Psoas muscle (tissue), 8 donors: ENCODE results near the gene C1QB. TPM values are rescaled to one million over a fixed set of nuclear protein-coding genes. Genes with fewer than 3 reads are reported as not detected.

Experiments
- ATAC-seq, 4 donors: fragments of 200-7000 bp; cut with Tn5 transposase; one replicate each; pipeline ENCODE4 v1.9.1; 2020; ENCODE audit warnings: moderate library complexity in 3 of 4, mild to moderate bottlenecking in 2 of 4
- DNase-seq, 2 donors: peaks; one replicate each; pipeline ENCODE4 v3.0.0-alpha.2; 2020
- H3K27ac ChIP-seq: fragments of 200-600 bp; one replicate; pipeline ENCODE4 v1.8.0; 2022
- H3K27me3 ChIP-seq, 3 donors: fragments of 200-600 bp in 1 of 3; one replicate each; pipeline versions ENCODE4 v1.6.1 to v1.8.0; 2013 to 2022; ENCODE audit warnings: low read length in 2 of 3, mild to moderate bottlenecking in 2 of 3, moderate library complexity in 1 of 3; ENCODE audit not compliant: insufficient read depth in 3 of 3
- H3K36me3 ChIP-seq, 2 donors: fragments of 200-600 bp in 1 of 2; one replicate each; pipeline versions ENCODE4 v1.6.1 to v1.8.0; 2013 to 2022; ENCODE audit warnings: low read depth in 1 of 2, mild to moderate bottlenecking in 1 of 2, moderate library complexity in 1 of 2; ENCODE audit not compliant: insufficient read depth in 1 of 2
- H3K4me1 ChIP-seq: fragments of 200-600 bp; one replicate; pipeline ENCODE4 v1.8.0; 2022
- H3K4me3 ChIP-seq: fragments of 200-600 bp; one replicate; pipeline ENCODE4 v1.8.0; 2022; ENCODE audit warnings: mild to moderate bottlenecking
- H3K9me3 ChIP-seq: fragments of 200-600 bp; one replicate; pipeline ENCODE4 v1.8.0; 2022
- CTCF ChIP-seq: fragments of 200-600 bp; IDR thresholded peaks from one replicate; pipeline ENCODE4 v1.8.0; 2022; ENCODE audit warnings: antibody characterized with exemption
- WGBS, 3 donors: extraction: QIAGEN DNeasy Blood & Tissue Kit; methylation state at CpG; one replicate each; pipeline versions ENCODE4 v1.1.6 to v1.1.7; 2013; 5-methylcytosine and 5-hydroxymethylcytosine counted together
- intact Hi-C, 2 donors: fragments of 100-400 bp; cut with DNase I; formaldehyde crosslinking; loops; one replicate each; pipeline versions ENCODE4 v1.11.0 to v1.14.2; 2022
- polyA plus RNA-seq, 3 donors: library from polyadenylated mRNA; stranded (reverse); fragments of 200-250 nt; gene quantifications; one replicate each; pipeline ENCODE4 v1.2.3, GENCODE V29; 2013
- total RNA-seq, 4 donors: library from RNA; stranded (reverse); fragmentation: NEBNext Ultra II Directional in 2 of 4; extraction: Animal tissue kit (Norgen Biotek cat#: 25700) in 2 of 4; gene quantifications; one replicate each; pipeline versions ENCODE4 v1.2.1 to v1.2.4, GENCODE V29; 2021 to 2023
- donor health status: healthy with polysubstance abuse.
- donor health status: DM: no; HTN: no; CAD: no; lungs with moderate emphysema.
- donor health status: Bipolar disorder and iron deficiency.
- donor health status: healthy.
- donor health status: DM: yes; HTN: yes; CAD: no.
- donor health status: DM: no; HTN: no; CAD: no.
- donor health status: DM: no; HTN: no; CAD: no.
- donor health status: DM: yes; HTN: yes; CAD: no.

The C1QB gene
- total and polyA plus RNA-seq, 7 donors, result 14.8 to 47.6 (median 25.6) TPM

- no peaks in the 10 kb centered on the region for H3K9me3 ChIP-seq
- DNase-seq, result peak in 1 of 2 donors; percentile 42
- intact Hi-C loops, result no loop called here
- no peaks in the 10 kb centered on the region for H3K4me1 ChIP-seq
- no peak for TF ChIP-seq CTCF
- peaks cover 0 to 25% (median 3%) of the 10 kb centered on the region in 3 donors for H3K27me3 ChIP-seq
- H3K36me3 ChIP-seq, result no peaks in the 10 kb centered on the region
- no peak overlapping the region for H3K27ac ChIP-seq
- no peak for ATAC-seq
- WGBS, 3 donors, result 46 to 50% (median 47%) methylated on average over 8 of the region's 8 CpGs
- peak overlapping the region; percentile 11 for H3K4me3 ChIP-seq
Measured at GRCh38 chr1:22639286-22639685, 13.8 kb upstream of the C1QB start.

- ATAC-seq, result no peak
- no peak overlapping the region for H3K27ac ChIP-seq
- H3K27me3 ChIP-seq, result peaks cover 0 to 14% (median 0%) of the 10 kb centered on the region in 3 donors
- TF ChIP-seq CTCF, result no peak
- DNase-seq, result peak in 1 of 2 donors; percentile 4
- WGBS, 3 donors, result 58 to 63% (median 62%) methylated on average over 8 of the region's 8 CpGs
- no peaks in the 10 kb centered on the region for H3K4me1 ChIP-seq
- H3K9me3 ChIP-seq, result no peaks in the 10 kb centered on the region
- intact Hi-C loops, result loop anchor here in 1 of 2 donors (5.0 kb wide), 1 partner anchor 534 kb away; no protein-coding TSS in a partner anchor
- no peak overlapping the region for H3K4me3 ChIP-seq
- no peaks in the 10 kb centered on the region for H3K36me3 ChIP-seq
Measured at GRCh38 chr1:22641247-22641646, 11.8 kb upstream of the C1QB start.

- Histone ChIP-seq H3K4me3 (no peak overlapping the region), H3K9me3 (no peaks in the 10 kb centered on the region), H3K27ac (no peak overlapping the region), H3K27me3 (peaks cover 0 to 7% (median 0%) of the 10 kb centered on the region in 3 donors), H3K4me1 (no peaks in the 10 kb centered on the region), H3K36me3 (no peaks in the 10 kb centered on the region)
- intact Hi-C loops, result loop anchor here (1.0 to 5.0 kb wide), 3 partner anchors 220 to 535 kb away; no protein-coding TSS in a partner anchor
- peak; percentile 93 for TF ChIP-seq CTCF
- ATAC-seq, result peak; percentile 91 to 96 (median 94)
- 9 to 13% (median 9%) methylated on average over 15 to 18 of the region's 18 CpGs for WGBS, 3 donors
- DNase-seq, result peak; percentile 87 to 92
Measured at GRCh38 chr1:22641906-22642636, 11.0 kb upstream of the C1QB start.

- peak in 3 of 4 donors; percentile 11 to 35 (median 31) for ATAC-seq
- H3K4me3 ChIP-seq, result peak within 1 kb of the TSS; percentile 34
- WGBS, 3 donors, result 77 to 81% (median 77%) methylated on average over 6 to 8 of the region's 8 CpGs
- DNase-seq, result peak; percentile 39 to 70
- no peaks in the 10 kb centered on the region for H3K9me3 ChIP-seq
- no peak for TF ChIP-seq CTCF
- H3K27ac ChIP-seq, result no peak within 1 kb of the TSS
- H3K36me3 ChIP-seq, result no peaks in the 10 kb centered on the region
- no peaks in the 10 kb centered on the region for H3K27me3 ChIP-seq
- intact Hi-C loops, result loop anchor here in 1 of 2 donors (5.0 kb wide), 1 partner anchor 536 kb away; no protein-coding TSS in a partner anchor
- no peaks in the 10 kb centered on the region for H3K4me1 ChIP-seq
Measured at GRCh38 chr1:22643381-22643780, 9.7 kb upstream of the C1QB start, which contains the start of gene C1QC. Gene C1QC (plus strand): TSS chr1:22643633. CDS start chr1:22644024, 391 bp downstream.
